GM23338 (cell line): Measurements from ENCODE around the gene SNX14. TPM values are rescaled to one million over a fixed set of nuclear protein-coding genes. Genes with fewer than 3 reads are reported as not detected.
"Not testable (repeated sequence)": the region's sequence is repeated elsewhere in the genome, so short reads cannot be mapped to it uniquely, and the experiment has no call there.

Experiments
- ATAC-seq: fragments of 200-7000 bp; cut with Tn5 transposase; 3 replicates; pipeline ENCODE4 v1.9.1; 2020
- DNase-seq: peaks from one replicate; pipeline ENCODE4 v3.0.0-alpha.2; 2015; ENCODE audit warnings: low spot score
- H2AFZ ChIP-seq: fragments of 200-600 bp; sonication (generic); 2 replicates; pipeline ENCODE4 v1.8.0; 2016; ENCODE audit warnings: antibody characterized with exemption, mild to moderate bottlenecking, moderate library complexity
- H3F3A ChIP-seq: fragments of 200-600 bp; sonication (generic); replicated peaks from 2 replicates; pipeline ENCODE4 v1.8.0; 2017; ENCODE audit warnings: antibody characterized with exemption, mixed run types, low read depth
- H3K27ac ChIP-seq: fragments of 200-600 bp; sonication (generic); 2 replicates; pipeline ENCODE4 v1.6.1; 2016; ENCODE audit warnings: low read depth
- H3K27me3 ChIP-seq: fragments of 200-600 bp; sonication (generic); 2 replicates; pipeline ENCODE4 v1.8.0; 2016; ENCODE audit warnings: mild to moderate bottlenecking, mixed run types, moderate library complexity; ENCODE audit not compliant: insufficient read depth
- H3K36me3 ChIP-seq: fragments of 200-600 bp; sonication (generic); 2 replicates; pipeline ENCODE4 v1.8.0; 2016; ENCODE audit warnings: mild to moderate bottlenecking; ENCODE audit not compliant: insufficient read depth
- H3K4me1 ChIP-seq: fragments of 200-600 bp; sonication (generic); 2 replicates; pipeline ENCODE4 v1.8.0; 2016; ENCODE audit warnings: mild to moderate bottlenecking, moderate library complexity; ENCODE audit not compliant: insufficient read depth
- H3K4me2 ChIP-seq: fragments of 200-600 bp; sonication (generic); 2 replicates; pipeline ENCODE4 v1.7.1; 2017; ENCODE audit warnings: mixed run types
- H3K4me3 ChIP-seq: fragments of 200-600 bp; sonication (generic); 2 replicates; pipeline ENCODE4 v1.6.1; 2016; ENCODE audit warnings: mixed run types
- H3K79me2 ChIP-seq: fragments of 200-600 bp; sonication (generic); replicated peaks from 2 replicates; pipeline ENCODE4 v1.8.0; 2017; ENCODE audit warnings: mild to moderate bottlenecking; ENCODE audit not compliant: insufficient read depth
- H3K9me2 ChIP-seq: fragments of 200-600 bp; sonication (generic); 2 replicates; pipeline ENCODE4 v1.8.0; 2017; ENCODE audit not compliant: insufficient read depth
- H4K20me1 ChIP-seq: fragments of 200-600 bp; sonication (generic); replicated peaks from 2 replicates; pipeline ENCODE4 v1.8.0; 2017; ENCODE audit warnings: mild to moderate bottlenecking; ENCODE audit not compliant: insufficient read depth
- H3K27ac Mint-ChIP-seq: 2 replicates; pipeline ENCODE4 v1.8.0; 2020; ENCODE audit warnings: inconsistent platforms, mild to moderate bottlenecking, moderate library complexity, mixed read lengths
- H3K27me3 Mint-ChIP-seq: 3 replicates; pipeline ENCODE4 v1.8.0; 2022; ENCODE audit warnings: low read depth, mild to moderate bottlenecking, moderate library complexity, mixed read lengths, inconsistent platforms; ENCODE audit not compliant: insufficient read depth, poor library complexity
- H3K36me3 Mint-ChIP-seq: 3 replicates; pipeline ENCODE4 v1.8.0; 2021; ENCODE audit warnings: low read depth, mild to moderate bottlenecking, inconsistent platforms, moderate library complexity, mixed read lengths
- H3K4me1 Mint-ChIP-seq: 3 replicates; pipeline ENCODE4 v1.8.0; 2020; ENCODE audit warnings: mild to moderate bottlenecking, inconsistent platforms, mixed read lengths
- H3K4me3 Mint-ChIP-seq: 3 replicates; pipeline ENCODE4 v1.8.0; 2021; ENCODE audit warnings: moderate library complexity, mild to moderate bottlenecking, inconsistent platforms, mixed read lengths
- H3K9me3 Mint-ChIP-seq: 3 replicates; pipeline ENCODE4 v1.8.0; 2020; ENCODE audit warnings: moderate library complexity, mild to moderate bottlenecking, inconsistent platforms, mixed read lengths
- CREB1 ChIP-seq: fragments of 250-450 bp; sonication (Bioruptor Pico); IDR thresholded peaks from 2 replicates; pipeline ENCODE4 v1.5.0; 2020; ENCODE audit warnings: low read depth, mild to moderate bottlenecking, moderate library complexity
- EZH2phosphoT487 ChIP-seq: fragments of 200-600 bp; sonication (generic); IDR thresholded peaks from one replicate; pipeline ENCODE4 v1.8.1; 2018; ENCODE audit warnings: antibody characterized with exemption; ENCODE audit not compliant: unreplicated experiment
- JUNB ChIP-seq: IDR thresholded peaks from one replicate; pipeline ENCODE4 v1.6.1; 2016; ENCODE audit warnings: antibody characterized with exemption; ENCODE audit not compliant: unreplicated experiment
- NANOG ChIP-seq: IDR thresholded peaks from 2 replicates; pipeline ENCODE4 v1.6.1; 2016; ENCODE audit warnings: antibody characterized with exemption, borderline replicate concordance
- POLR2AphosphoS5 ChIP-seq: IDR thresholded peaks from 2 replicates; pipeline ENCODE4 v1.6.1; 2016; ENCODE audit warnings: antibody characterized with exemption, low read depth
- STAT1 ChIP-seq: IDR thresholded peaks from one replicate; pipeline ENCODE4 v1.6.1; 2016; ENCODE audit warnings: antibody characterized with exemption; ENCODE audit not compliant: unreplicated experiment
- ZNF114 ChIP-seq: fragments of 250-450 bp; sonication (Bioruptor Pico); IDR thresholded peaks from 2 replicates; pipeline ENCODE4 v1.5.0; 2020; ENCODE audit warnings: mild to moderate bottlenecking, moderate library complexity
- ZNF331 ChIP-seq: fragments of 250-450 bp; sonication (Bioruptor Pico); IDR thresholded peaks from 2 replicates; pipeline ENCODE4 v1.5.0; 2020; ENCODE audit warnings: low read depth, mild to moderate bottlenecking, moderate library complexity
- polyA plus RNA-seq: library from polyadenylated mRNA; unstranded; fragments of >200 nt; fragmentation: Nextera tagmentation; extraction: Ambion mirVana; gene quantifications from 2 replicates; pipeline ENCODE4 v1.2.1, GENCODE V29; 2016
- total RNA-seq: library from RNA; depleted of rRNA; stranded (reverse); fragments of >200 nt; shearing (Covaris generic); gene quantifications from 2 replicates; pipeline ENCODE4 v1.2.3, GENCODE V29; 2014
- TF ChIP-seq, protein P1 (sequence below): IDR thresholded peaks from one replicate; pipeline ENCODE4 v1.6.1; 2018; ENCODE audit warnings: antibody characterized with exemption; ENCODE audit not compliant: unreplicated experiment
- TF ChIP-seq, protein P2 (sequence below), 2 experiments: fragments of 200-600 bp in 1 of 2; sonication (generic) in 1 of 2; conservative IDR thresholded peaks; 2 replicates each; pipeline versions ENCODE4 v1.5.1 to v1.6.1; 2016 to 2017; ENCODE audit warnings: antibody characterized with exemption in 2 of 2, low read depth in 2 of 2, mild to moderate bottlenecking in 2 of 2, moderate library complexity in 1 of 2

SNX14 gene
- total and polyA plus RNA-seq, 2 experiments from 2014 or later = 23.1 to 32.0 TPM

DNA sequence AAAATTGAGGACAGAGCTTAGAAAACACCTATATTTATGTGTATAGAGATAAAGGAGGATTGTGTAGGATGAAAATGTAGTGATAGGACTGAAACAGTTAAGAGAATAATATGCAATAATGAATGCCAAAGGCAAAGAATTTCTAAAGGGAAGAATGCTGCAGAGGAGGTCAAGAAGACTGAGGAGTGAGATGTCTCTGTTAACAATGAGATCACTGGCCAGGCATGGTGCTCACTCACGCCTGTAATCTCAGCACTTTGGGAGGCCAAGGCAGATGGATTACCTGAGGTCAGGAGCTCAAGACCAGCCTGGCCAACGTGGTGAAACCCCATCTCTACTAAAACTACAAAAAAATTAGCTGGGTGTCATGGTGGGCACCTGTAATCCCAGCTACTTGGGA lies 69.4 kb downstream of the SNX14 start:
- not testable (repeated sequence) for H3K4me3 ChIP-seq, H3K27me3 ChIP-seq, H3K4me1 ChIP-seq, H3K27ac Mint-ChIP-seq, H2AFZ ChIP-seq, H3K4me1 Mint-ChIP-seq, H3K36me3 ChIP-seq, H3F3A ChIP-seq, H3K36me3 Mint-ChIP-seq, ATAC-seq, H3K27me3 Mint-ChIP-seq, H4K20me1 ChIP-seq, H3K4me2 ChIP-seq, H3K79me2 ChIP-seq, H3K27ac ChIP-seq, H3K4me3 Mint-ChIP-seq, H3K9me2 ChIP-seq, H3K9me3 Mint-ChIP-seq, DNase-seq

DNA sequence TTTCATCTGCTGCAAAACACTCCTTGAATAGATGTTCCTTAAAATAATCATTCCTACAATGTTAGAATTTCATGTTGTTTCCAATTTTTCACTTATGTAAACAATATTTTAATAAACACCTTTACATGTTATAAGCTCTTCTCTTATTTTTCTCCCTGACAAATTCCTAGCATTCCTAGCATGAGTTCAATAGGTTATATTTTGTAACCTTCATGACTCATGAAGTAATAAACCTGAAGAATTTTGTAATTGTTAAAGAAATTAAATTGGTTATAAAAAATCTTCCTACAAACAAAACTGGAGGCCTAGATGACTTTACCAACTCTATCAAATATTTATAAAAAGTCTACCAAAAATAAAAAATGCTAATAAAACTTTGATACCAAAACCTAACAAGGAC lies 77.5 kb downstream of the SNX14 start:
- no peak for ATAC-seq
- no peaks in the 10 kb centered on the region for H3K9me3 Mint-ChIP-seq

More for the DNA sequence above, 77.5 kb downstream of the SNX14 start:
- H3K27me3 Mint-ChIP-seq = no peaks in the 10 kb centered on the region
- H3K4me3 Mint-ChIP-seq = no peak overlapping the region
- Histone ChIP-seq H3K4me1 (no peaks in the 10 kb centered on the region), H3K36me3 (peaks cover 9% of the 10 kb centered on the region; the same call in 1 of the 2 replicates), H3K4me2 (no peak overlapping the region), H3K27me3 (no peaks in the 10 kb centered on the region), H4K20me1 (no peaks in the 10 kb centered on the region), H3K4me3 (no peak overlapping the region), H2AFZ (no peak overlapping the region), H3K79me2 (no peaks in the 10 kb centered on the region), H3K9me2 (no peaks in the 10 kb centered on the region), H3F3A (no peaks in the 10 kb centered on the region), H3K27ac (no peak overlapping the region)
- no peak overlapping the region for H3K27ac Mint-ChIP-seq
- no peak for TF ChIP-seq NANOG
- TF ChIP-seq, protein P1, sequence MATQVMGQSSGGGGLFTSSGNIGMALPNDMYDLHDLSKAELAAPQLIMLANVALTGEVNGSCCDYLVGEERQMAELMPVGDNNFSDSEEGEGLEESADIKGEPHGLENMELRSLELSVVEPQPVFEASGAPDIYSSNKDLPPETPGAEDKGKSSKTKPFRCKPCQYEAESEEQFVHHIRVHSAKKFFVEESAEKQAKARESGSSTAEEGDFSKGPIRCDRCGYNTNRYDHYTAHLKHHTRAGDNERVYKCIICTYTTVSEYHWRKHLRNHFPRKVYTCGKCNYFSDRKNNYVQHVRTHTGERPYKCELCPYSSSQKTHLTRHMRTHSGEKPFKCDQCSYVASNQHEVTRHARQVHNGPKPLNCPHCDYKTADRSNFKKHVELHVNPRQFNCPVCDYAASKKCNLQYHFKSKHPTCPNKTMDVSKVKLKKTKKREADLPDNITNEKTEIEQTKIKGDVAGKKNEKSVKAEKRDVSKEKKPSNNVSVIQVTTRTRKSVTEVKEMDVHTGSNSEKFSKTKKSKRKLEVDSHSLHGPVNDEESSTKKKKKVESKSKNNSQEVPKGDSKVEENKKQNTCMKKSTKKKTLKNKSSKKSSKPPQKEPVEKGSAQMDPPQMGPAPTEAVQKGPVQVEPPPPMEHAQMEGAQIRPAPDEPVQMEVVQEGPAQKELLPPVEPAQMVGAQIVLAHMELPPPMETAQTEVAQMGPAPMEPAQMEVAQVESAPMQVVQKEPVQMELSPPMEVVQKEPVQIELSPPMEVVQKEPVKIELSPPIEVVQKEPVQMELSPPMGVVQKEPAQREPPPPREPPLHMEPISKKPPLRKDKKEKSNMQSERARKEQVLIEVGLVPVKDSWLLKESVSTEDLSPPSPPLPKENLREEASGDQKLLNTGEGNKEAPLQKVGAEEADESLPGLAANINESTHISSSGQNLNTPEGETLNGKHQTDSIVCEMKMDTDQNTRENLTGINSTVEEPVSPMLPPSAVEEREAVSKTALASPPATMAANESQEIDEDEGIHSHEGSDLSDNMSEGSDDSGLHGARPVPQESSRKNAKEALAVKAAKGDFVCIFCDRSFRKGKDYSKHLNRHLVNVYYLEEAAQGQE = no peak
- no peak for TF ChIP-seq ZNF114 (CRISPR knock-in tag)
- TF ChIP-seq ZNF331 = no peak
- no peak for TF ChIP-seq POLR2AphosphoS5
- TF ChIP-seq JUNB = no peak
- no peak for TF ChIP-seq STAT1
- TF ChIP-seq CREB1 = no peak
- TF ChIP-seq, protein P2, sequence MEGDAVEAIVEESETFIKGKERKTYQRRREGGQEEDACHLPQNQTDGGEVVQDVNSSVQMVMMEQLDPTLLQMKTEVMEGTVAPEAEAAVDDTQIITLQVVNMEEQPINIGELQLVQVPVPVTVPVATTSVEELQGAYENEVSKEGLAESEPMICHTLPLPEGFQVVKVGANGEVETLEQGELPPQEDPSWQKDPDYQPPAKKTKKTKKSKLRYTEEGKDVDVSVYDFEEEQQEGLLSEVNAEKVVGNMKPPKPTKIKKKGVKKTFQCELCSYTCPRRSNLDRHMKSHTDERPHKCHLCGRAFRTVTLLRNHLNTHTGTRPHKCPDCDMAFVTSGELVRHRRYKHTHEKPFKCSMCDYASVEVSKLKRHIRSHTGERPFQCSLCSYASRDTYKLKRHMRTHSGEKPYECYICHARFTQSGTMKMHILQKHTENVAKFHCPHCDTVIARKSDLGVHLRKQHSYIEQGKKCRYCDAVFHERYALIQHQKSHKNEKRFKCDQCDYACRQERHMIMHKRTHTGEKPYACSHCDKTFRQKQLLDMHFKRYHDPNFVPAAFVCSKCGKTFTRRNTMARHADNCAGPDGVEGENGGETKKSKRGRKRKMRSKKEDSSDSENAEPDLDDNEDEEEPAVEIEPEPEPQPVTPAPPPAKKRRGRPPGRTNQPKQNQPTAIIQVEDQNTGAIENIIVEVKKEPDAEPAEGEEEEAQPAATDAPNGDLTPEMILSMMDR (conservative IDR thresholded peaks at IDR 0.05; ENCODE audit: low read depth in 2 of 2) = no peak
- TF ChIP-seq EZH2phosphoT487 = no peak
- no peaks in the 10 kb centered on the region for H3K4me1 Mint-ChIP-seq
- peaks cover 15% of the 10 kb centered on the region for H3K36me3 Mint-ChIP-seq
- DNase-seq = no peak
